ENCODE data around the gene RIN3.

- TF ChIP-seq CTCF (IDR thresholded peaks at IDR 0.05) = no peak
- no peak for TF ChIP-seq POLR2A (IDR thresholded peaks at IDR 0.05)
Observed at GRCh38 chr14:92609955-92610354, 96.4 kb downstream of the RIN3 start.
